ENCODE results near the gene BAIAP2.
"Not testable (repeated sequence)": the region's sequence is repeated elsewhere in the genome, so short reads cannot be mapped to it uniquely, and the experiment has no call there.

Gene BAIAP2

DNA sequence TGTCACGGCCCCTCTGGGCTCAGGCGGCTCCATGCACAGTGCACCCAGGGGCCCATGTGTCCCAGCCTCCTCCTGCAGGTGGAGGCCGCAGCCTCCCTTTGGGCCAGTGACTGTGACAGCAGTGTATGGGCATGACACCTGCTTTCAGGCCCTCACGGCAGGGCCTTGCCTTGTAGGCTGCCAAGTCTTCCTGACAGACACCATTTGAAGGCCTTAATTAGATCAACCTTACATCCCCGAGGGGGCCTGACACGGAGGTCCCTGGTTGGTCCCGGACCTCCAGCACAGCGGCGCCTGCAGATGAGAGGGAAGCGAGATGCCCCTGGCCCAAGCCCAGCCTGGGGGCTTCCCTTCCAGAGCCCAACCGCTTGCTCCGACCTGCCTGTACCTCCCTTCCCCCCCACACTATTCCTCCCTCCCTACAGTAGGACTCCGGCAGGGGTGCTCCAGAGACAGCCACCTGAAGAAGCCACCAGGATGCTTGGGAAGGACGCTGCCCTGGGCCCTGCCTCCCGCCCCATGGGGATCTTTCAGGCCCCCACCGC, 31.9 kb downstream of the BAIAP2 start:
- DNase-seq (ENCODE audit: low read depth, low spot score) = no peak

DNA sequence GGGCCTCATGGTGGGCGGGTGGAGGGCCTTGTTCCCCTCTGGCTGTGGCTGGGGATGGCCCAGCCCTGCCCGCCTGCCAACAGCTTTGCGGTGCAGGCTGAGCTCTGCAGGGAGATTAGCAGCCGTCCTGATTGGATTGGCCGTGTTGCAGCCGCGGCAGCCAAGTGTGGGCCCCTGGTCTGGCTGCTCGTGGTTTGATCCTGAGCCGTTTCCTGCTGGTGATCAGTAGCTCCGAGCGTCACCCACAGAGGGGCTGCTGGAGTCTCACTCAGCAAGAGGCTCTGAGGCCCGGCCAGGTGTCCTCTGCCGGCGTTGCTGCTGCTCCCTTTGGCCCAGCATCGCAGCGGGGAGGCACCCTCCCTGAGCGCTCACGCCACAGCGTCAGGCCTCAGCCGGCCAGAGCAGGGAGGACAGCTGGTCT, 32.5 kb downstream of the BAIAP2 start:
- DNase-seq (ENCODE audit: low read depth, low spot score) = no peak

DNA sequence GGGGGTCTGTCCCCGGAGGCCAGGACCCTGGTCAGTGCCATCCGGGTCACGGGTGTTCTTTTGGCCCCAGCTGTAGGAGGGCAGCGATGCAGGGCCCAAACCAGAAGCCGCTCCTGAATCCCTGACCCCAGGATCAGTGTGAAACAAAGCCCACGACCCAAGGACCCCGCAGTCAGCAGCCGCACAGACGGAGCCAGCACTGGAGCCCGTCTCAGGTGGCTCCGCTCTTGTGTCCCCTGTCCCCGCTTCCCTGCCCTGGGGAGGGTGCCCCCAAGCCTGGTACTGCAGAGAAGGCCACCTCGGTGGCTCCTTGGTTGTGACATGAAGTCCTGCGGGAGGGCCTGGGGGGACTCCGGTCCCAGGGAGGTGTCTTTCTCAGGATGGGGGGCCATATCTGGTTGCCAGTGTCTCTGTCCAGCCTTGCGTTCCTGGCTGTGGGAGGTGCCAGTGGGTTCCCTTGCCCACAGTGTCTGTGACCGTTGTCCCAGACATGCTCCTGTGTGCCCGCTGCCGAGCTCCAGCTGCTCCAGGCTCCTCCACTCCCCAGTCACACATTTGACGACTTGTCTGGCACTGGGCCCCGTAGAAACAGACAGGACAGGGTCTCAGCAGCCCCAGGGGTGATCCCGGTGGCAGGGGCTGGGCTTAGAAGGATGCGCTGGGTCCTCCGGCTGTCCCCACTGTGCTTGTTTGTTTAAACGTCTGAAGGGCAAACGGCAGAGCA, 33.6 kb downstream of the BAIAP2 start:
- DNase-seq (ENCODE audit: low read depth, low spot score) = no peak

DNA sequence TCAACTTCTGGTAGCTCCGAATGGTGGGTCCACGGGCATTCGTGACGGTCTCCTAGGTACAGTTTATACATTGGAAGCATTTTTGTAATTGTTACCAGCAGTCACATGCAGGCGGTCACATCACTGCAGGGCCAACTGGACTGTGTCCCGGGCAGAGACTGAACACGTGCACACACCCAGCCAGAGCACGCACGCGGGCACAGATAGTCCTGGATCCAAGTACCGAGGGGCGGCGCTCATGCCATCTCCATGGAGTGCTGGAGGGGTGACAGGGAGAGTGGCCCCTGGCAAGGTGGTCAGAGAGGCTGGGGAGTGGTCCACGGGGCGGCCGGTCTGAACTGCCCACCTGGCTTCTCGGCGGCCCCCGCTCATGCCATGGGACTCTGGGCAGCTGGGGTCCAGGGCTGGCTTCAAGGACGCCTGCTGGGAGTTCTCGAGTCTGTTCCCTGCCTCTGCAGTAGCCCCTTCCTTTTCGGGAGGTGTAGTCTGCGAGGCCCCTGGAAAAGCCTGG, 34.2 kb downstream of the BAIAP2 start:
- DNase-seq (ENCODE audit: low read depth, low spot score) = no peak

DNA sequence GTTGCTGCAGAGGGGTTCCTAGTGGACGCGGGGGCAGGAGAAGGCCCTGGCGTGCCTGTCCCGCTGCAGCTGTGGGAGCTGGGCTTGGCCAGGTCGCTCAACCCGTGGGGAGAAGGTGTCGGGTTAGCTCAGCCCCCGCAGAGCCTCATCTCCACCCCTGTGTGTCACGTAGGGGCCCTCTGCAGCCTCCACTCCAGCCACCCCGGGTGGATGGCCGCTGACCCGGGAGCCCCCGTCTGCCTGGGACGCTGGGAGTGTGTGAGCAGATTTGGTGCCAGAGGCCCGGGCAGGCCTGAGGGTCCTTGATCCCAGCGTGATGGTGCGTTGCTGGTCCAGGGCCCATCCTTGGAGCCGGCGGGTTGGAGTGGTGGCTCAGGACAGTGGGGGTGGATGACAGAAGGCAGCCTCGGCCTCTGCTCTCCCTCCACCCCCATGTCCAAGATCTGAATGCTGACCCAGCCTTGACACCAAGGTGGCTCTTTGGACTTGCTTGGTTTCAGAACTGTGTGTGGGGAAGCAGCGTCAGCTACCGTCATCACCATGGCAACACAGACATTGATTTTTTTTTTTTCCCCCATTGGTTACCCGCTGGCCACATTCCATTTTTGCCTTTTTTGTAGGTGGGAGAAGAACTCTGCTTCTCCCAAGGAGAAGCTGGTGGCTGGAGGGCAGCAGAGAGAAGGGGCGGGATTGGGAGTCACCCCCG, 35.7 kb downstream of the BAIAP2 start:
- no peak for DNase-seq (ENCODE audit: low read depth, low spot score)

DNA sequence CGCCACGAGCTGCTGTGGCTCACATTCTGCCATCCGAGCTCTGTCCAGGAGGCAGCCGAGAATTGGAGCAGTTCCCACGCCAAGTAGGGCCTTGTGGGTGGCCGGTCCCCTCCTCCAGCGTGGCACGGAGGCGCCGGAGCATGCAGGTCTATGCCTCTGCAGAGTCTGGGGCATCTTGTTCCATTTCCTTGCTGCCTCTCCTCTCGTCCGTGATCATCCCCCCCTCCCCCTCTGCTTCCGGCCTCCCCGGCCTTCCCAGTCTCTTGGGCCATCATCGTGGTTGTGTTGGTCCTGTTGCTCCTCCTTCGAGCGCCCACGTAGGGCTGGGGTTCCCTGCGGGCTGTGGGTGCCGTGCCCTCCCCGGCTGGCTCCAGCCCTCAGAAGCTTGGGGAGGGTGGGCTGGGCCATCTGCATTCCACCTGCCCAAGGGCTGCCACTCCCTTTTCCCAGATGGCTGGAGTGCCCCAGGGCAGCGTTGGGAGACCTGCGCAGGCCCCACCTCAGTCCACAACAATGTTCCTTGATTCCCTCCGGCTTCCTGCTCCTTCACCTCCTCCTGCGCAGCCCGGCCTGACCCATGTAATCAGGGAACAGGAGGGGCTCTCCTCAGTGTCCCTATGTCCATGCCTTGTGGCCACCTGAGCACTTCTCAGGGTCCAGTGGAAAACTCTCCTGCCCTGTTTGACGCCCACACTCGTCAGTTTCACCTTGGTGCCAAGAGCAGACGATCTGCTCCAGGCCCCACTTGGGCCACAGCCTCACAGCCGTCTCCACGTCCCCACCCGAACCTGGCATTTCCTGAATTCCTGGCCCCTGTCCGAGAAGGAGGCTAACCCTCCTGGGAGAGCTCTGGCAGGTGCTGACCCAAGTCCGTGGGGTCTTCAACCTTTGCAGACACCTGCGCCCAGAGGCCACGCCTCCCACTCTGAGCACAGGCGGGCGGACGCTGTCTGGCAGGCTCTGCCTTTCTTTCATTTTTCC, 37.1 kb downstream of the BAIAP2 start:
- DNase-seq (ENCODE audit: low read depth, low spot score) = no peak

DNA sequence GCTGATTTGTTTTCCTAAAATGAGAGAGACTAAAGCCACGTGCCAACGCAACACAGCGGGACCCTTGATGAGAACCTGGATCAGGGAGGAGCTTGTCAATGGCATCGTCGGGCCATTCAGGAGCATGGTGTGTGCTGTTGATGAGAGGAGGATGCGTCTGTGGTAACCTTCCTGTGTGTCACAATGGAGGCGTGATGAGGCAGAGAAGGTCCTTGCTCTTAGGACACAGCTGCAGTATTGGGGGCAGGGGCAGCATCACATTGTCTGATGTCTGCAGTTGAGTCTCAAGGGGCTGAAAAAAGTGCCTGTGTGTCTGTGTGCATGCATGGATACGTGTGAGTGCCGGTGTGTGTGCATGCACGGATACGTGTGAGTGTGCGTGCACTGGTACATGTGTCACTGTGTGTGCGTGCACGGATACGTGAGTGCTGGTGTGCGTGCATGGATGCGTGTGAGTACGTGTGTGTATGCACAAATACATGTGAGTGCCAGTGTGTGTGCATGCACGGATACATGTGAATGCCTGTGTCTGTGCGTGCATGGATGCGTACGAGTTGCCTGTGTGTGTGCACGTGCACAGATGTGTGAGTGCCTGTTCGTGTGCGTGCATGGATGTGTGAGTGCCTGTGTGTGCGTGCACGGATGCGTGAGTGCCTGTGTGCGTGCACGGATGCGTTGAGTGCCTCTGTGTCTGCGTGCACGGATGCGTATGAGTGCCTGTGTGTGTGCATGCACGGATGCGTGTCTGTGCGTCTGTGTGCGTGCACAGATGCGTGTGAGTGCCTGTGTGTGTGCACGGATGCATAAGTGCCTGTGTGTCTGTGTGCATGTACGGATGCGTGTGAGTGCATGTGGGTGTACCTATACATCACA, 39.3 kb downstream of the BAIAP2 start:
- DNase-seq (ENCODE audit: low read depth, low spot score) = no peak

DNA sequence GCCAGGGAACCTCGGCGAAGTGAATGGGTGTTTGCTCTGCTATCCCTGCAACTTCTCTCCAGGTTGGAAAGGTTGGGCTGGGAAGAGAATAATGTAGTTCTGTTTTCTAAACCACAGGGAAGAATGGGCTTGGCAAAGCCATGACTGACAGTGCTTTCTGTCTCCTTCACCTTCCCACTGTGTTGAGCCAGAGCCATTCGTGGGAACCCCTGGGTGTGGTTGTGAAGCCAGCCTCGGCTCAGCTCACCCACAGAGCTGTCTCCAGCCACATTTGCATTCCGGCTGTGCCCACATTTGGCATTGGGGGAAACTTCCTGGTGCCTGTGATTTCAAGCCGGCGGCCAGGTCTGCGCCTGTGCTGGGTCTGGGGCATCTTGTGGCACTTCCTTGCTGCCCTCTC, 39.9 kb downstream of the BAIAP2 start:
- no peak for DNase-seq (ENCODE audit: low read depth, low spot score)

DNA sequence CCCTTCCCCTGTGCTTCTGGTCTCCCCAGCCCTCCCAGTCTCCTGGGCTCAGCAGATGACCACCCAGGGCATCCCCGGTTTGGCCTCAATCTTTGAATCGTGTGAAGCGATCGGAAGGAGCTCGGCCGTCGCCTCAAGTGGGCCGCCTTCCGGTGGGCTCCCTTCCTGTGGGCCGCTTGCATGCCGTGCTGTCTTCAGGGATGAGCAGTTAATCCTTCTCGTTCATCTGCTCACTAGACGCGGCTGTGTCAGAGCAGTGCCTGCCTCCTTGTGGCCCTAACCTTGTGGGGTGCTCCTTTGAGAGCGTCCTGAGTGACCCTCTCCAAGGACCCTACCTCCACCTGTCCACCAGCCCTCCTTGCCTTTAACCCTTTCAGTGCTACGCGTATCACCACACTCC, 40.4 kb downstream of the BAIAP2 start:
- DNase-seq (ENCODE audit: low read depth, low spot score) = no peak

DNA sequence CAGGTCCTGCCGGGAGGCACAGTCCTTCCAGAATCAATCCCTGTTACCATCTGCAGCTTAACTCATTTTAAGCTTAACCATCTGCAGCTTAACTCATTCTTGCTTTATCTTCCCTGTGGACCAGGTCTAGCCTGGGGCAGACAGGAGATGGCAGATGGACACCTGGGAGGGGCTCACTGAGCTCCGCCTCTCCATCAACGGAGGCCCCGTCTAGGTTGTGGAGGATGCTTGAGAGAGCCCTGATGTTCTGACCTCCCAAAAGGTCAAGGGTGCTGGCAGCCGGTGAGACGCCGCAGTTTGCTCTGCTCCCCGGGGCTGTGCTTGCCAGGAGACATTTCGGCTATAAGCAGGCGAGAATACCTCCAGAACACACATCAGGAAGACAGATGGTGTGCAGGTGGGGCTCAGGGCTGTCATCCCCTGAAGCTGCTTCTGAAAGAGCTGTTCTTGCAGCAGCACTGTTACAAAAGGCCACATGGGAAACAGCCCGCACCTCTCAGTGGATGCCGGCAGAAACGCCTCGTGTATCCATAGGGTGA, 41.3 kb downstream of the BAIAP2 start:
- no peak for DNase-seq (ENCODE audit: low read depth, low spot score)

DNA sequence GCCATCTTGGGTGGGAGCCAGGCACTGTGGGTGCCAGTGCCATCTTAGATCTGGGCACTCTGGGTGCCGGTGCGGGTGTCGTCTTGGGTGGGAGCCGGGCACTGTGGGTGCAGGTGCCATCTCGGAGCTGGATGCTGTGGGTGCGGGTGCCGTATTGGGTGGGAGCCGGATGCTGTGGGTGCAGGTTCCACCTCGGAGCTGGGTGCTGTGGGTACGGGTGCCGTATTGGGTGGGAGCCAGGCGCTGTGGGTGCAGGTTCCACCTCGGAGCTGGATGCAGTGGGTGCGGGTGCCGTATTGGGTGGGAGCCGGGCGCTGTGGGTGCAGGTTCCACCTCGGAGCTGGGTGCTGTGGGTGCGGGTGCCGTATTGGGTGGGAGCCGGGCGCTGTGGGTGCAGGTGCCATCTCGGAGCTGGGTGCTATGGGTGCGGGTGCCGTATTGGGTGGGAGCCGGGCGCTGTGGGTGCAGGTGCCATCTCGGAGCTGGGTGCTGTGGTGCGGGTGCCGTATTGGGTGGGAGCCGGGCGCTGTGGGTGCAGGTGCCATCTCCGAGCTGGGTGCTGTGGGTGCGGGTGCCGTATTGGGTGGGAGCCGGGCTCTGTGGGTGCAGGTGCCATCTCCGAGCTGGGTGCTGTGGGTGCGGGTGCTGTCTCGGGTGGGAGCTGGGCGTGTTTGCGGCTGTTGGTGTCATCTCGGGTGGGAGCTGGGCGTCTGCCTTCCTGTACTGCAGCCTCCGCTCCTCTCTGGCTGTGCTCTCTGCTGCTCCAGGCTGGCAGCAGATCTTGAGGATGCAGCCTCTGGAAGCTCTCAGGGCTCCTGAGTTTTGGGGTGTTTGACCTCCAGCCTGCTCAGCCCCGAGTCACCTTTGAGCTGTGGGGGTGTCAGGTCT, 43.3 kb downstream of the BAIAP2 start:
- not testable (repeated sequence) for DNase-seq (ENCODE audit: low read depth, low spot score)

DNA sequence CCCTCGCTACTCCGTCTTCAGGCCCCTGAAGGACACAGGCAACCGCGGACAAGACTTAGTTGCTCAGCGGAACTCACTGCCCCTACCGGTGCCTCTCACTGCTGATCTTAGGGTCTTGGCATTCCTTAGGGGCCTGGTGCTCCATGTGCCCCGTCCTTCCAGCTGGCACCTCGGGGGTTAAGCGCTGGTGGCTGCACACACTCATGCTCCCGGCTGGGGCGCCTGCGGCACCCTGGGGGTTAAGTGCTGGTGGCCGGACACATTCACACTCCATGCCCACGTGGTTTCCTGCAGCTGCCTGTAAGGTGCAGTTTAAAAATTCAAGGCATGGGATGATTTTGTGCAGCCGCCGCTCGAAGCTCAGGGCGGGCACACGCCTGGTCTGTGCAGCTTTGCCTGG, 45.1 kb downstream of the BAIAP2 start:
- no peak for DNase-seq (ENCODE audit: low read depth, low spot score)

DNA sequence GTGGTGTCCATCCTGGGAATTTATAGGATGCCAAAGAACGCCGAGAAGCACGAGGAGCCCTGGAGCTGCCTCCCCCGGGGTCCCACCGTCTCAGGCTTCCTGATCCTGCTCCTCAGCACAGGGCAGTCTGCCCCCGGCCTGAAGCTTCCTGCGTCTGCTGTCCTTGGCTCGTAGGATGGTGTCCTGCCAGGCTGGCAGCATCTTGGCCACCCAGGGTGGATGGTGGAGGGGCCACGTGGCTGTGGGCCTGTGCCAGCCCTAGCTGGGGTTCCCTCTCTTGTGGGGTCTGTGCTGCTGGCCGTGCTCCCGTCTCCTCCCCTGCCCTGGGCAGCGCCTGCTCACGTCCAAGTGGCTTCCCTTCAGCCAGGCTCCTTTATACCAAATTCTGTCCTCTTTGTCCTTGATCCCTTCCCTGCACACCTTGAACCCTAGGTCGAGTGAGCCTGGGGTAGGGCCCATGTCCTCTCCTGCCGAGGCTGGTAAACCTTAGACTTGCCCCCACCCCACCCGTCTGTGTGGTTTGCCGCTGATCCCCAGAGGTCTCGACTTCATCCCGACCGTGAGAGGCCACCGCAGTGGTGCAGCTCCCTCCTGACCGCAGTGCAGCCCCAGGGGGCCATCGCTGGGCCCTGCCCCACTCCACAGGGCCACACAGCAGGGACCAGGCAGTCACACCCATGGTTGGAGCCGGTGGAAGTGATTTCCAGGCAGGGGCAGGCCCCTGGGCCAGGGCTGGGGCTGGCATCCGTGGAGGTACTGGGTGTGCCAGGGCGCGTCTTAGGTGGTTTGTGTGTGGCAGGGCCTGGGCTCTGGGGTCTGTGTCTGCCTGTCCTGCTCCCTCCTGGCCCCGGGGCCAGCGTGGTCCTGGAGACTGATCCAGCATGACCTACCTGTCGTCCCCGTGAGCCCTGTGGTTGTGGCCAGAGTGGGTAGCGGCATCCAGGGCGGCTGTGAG, 46.5 kb downstream of the BAIAP2 start:
- no peak for DNase-seq (ENCODE audit: low read depth, low spot score)

DNA sequence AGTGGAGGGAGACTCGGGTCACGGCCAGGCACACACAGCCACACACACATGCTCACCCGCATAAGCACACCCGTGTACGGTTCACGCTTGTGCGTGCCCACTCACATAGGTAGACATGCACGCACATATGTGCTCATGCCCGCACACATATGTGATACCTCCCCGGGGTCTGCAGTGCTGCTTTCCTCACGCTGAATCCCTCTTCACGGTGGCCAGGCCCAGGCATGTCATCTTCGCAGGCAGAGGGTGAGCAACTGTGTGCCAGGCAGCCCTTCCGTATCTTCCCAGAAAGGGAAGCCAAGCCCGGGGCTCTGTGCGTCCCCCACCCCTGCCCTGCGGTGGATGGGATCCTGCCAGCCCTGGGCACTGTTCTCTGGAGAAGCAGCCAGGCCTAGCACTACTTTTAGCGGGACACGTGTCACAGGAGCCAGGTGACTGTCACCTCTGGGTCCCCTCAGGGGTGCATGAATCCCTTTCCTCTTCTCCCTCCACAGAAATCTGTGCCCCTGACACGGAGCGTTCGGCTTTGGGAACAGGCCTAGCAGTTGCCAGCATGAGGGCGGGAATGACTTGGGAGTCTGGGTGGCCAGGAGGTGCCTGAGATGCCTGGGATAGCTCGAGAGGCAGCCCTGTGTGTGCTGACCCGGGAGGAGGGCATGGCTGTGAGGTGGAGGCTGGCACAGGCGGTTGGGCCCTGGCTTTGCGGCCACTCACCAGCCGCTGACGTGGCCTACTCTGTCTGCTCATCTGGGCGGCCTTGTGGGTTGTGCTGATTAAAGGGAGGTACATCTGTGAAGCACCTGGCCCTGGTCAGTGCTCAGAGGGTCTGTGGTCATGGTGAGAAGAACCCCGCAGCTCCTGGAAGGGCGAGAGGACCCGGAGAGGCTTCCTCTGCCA, 47.5 kb downstream of the BAIAP2 start:
- DNase-seq (ENCODE audit: low read depth, low spot score) = no peak

DNA sequence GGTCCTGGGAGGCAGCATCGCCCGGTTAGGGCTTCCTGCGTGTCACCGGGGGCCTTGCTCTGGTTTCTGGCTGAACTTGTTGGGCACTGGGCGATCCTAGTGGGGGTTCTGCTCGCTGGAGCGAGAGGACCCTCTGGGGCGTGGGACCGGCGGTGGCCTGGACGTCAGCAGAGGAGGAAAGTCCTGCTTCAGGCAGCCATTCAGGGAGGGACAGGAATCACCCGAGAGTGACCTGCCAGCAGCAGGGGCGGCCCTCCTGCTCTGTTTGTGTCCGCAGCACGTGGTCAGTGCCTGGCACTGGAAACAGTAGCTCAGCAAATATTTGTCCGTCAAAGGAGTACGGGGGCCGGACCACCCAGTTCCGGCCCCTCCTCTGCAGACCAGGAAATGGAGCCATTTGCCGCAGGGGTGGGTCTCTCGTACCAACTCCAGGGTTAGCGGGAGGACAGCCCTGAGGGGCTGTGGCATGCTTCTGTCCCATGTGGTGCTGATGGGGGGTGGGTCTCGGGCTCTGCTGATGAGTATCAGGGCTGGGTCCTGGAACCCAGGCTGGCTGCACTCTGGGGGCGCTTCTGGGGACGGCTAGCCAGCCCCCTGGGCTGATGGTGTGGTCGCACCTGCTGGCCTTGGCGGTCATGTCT, 48.3 kb downstream of the BAIAP2 start:
- DNase-seq (ENCODE audit: low read depth, low spot score) = no peak

DNA sequence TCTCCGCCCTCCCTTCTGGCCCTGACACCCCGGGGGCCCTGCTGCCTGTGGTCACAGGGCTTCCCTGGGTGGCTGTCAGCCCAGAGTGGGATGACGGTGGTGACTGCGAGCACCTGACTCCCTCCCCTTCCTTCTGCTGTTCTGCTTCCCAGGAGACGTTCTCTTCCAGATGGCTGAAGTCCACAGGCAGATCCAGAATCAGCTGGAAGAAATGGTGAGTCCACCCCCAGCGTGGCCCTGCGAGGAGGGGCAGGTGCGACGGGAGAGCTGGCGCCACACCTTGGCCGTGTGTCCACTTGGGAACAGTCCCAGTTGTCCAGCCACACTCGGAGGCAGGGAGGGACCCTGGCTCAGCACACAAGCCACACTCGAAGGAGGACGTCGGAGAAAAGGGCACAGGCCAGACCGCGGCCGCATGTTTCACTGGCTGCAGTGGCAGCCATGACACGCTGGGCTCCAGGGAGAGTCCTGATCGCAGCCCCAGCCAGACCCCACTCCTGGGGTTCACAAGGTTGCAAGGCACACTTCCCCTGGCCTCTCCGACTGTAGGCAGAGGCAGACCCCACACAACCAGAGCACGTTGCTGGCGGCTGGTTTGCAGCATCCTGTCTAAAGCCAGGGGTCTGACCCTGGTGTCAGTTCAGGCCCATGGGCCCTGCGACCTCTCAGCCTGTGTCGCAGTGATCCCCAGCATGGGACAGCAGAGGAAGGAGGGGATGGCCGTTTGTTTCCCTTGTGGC, 49.9 kb downstream of the BAIAP2 start:
- no peak for DNase-seq (ENCODE audit: low read depth, low spot score)

Measured in smooth muscle cell of the brain vasculature (primary cell).